DOHH2 (cell line): ENCODE results near the gene ACP2.

Experiments used
- EZH2phosphoT487 ChIP-seq: fragments of 200-600 bp; sonication (generic); IDR thresholded peaks from 2 replicates; pipeline ENCODE4 v1.6.1; 2017; ENCODE audit warnings: borderline replicate concordance, mild to moderate bottlenecking, antibody characterized with exemption, low read length, moderate library complexity, mixed read lengths
- TF ChIP-seq, protein P1 (sequence below): fragments of 200-600 bp; sonication (generic); IDR thresholded peaks from one replicate; pipeline ENCODE4 v1.5.1; 2014; ENCODE audit warnings: antibody characterized with exemption, mild to moderate bottlenecking, low read depth, low read length; ENCODE audit not compliant: poor library complexity, severe bottlenecking

DNA sequence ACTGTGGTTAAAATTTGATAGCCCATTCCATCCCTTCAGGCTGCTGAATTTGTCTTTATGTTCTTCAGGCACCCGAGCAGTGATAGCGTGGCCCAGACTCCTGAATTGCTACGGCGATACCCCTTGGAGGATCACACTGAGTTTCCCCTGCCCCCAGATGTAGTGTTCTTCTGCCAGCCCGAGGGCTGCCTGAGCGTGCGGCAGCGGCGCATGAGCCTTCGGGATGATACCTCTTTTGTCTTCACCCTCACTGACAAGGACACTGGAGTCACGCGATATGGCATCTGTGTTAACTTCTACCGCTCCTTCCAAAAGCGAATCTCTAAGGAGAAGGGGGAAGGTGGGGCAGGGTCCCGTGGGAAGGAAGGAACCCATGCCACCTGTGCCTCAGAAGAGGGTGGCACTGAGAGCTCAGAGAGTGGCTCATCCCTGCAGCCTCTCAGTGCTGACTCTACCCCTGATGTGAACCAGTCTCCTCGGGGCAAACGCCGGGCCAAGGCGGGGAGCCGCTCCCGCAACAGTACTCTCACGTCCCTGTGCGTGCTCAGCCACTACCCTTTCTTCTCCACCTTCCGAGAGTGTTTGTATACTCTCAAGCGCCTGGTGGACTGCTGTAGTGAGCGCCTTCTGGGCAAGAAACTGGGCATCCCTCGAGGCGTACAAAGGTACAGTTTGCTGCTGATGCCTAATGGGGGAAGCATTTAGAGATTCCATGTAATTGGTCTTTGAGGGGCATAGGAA is 26.1 kb upstream of the ACP2 start:
- TF ChIP-seq, protein P1, sequence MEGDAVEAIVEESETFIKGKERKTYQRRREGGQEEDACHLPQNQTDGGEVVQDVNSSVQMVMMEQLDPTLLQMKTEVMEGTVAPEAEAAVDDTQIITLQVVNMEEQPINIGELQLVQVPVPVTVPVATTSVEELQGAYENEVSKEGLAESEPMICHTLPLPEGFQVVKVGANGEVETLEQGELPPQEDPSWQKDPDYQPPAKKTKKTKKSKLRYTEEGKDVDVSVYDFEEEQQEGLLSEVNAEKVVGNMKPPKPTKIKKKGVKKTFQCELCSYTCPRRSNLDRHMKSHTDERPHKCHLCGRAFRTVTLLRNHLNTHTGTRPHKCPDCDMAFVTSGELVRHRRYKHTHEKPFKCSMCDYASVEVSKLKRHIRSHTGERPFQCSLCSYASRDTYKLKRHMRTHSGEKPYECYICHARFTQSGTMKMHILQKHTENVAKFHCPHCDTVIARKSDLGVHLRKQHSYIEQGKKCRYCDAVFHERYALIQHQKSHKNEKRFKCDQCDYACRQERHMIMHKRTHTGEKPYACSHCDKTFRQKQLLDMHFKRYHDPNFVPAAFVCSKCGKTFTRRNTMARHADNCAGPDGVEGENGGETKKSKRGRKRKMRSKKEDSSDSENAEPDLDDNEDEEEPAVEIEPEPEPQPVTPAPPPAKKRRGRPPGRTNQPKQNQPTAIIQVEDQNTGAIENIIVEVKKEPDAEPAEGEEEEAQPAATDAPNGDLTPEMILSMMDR = no peak
- TF ChIP-seq EZH2phosphoT487 = no peak
